ENCODE data around the gene MEI1. TPM values are rescaled to one million over a fixed set of nuclear protein-coding genes. Genes with fewer than 3 reads are reported as not detected.

MEI1 gene
- total and polyA plus RNA-seq, 9 of the 15 experiments (the other 6 are each of a cell fraction or from before 2014, with no cell fraction given), result 0.08 to 0.68 (median 0.18) TPM; not detected in 2

DNA sequence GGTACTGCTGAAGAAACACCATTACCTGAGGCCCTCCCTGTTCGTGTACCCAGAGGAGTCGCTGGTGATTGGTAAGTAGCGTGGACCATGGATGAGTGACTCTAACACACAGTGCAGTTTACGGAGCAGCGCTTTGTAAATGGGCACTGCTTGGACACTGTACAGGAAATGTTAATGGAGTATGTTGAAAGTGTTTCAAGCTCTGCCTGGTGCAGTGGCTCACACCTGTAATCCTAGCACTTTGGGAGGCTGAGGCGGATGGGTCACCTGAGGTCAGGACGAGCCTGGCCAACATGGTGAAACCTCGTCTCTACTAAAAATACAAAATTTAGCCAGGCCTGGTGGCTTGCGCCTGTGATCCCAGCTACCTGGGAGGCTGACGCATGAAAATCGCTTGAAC is 48.5 kb upstream of the MEI1 start:
- Histone ChIP-seq H3K4me2 (ENCODE audit: insufficient read depth, low read length) (no peak overlapping the region), H3K9ac (ENCODE audit: insufficient read depth in 1 of 2, low read depth in 2 of 2, low read length in 2 of 2) (no peak overlapping the region), H3K9me3 (replicated peaks; ENCODE audit: control insufficient read depth, insufficient read depth, low read depth, low read length) (no peaks in the 10 kb centered on the region), H3K4me1 (replicated peaks in 1 of 2; ENCODE audit: control insufficient read depth in 2 of 2, insufficient read depth in 2 of 2, low read length in 2 of 2) (no peaks in the 10 kb centered on the region), H3K27ac (ENCODE audit: extremely low read depth, low read depth, low read length) (no peak overlapping the region), H4K20me1 (replicated peaks; ENCODE audit: control insufficient read depth, insufficient read depth, low read length) (no peaks in the 10 kb centered on the region), H3K27me3 (ENCODE audit: control insufficient read depth in 2 of 2, insufficient read depth in 2 of 2, low read length in 2 of 2) (no peaks in the 10 kb centered on the region), H3K36me3 (ENCODE audit: control insufficient read depth, insufficient read depth, low read length) (peaks cover 82% of the 10 kb centered on the region), H2AFZ (ENCODE audit: low read depth, low read length) (no peak overlapping the region), H3K4me3 (no peak overlapping the region), H3K79me2 (ENCODE audit: control insufficient read depth, insufficient read depth, low read length) (peaks cover 3% of the 10 kb centered on the region; the same call in 2 of the 3 replicates), H3K9me1 (ENCODE audit: control insufficient read depth, insufficient read depth, low read length) (no peaks in the 10 kb centered on the region)
- intact Hi-C loops (cut with micrococcal nuclease) (no loop called here), in situ Hi-C loops (cut with MboI) (no loop called here)
- ATAC-seq (no peak), DNase-seq (ENCODE audit: extremely low read depth in 1 of 4, low spot score in 3 of 4) (no peak), FAIRE-seq (no peak)
- ChIA-PET POLR2A (interaction anchor here (0.8 to 1.0 kb wide), 2 partner anchors 10 to 16 kb away, joined by 4 to 6 read pairs; no protein-coding TSS in a partner anchor), CTCF (ENCODE audit: low intra/inter-chr PET ratio) (no interaction called here)
- BruUV-seq (replicated peaks), result no TSS peak
- TF ChIP-seq CXXC5 (CRISPR knock-in tag; IDR thresholded peaks at IDR 0.05) (no peak), TBP (optimal IDR thresholded peaks at IDR 0.05; ENCODE audit: low read depth, low read length) (no peak), RBM22 (IDR thresholded peaks at IDR 0.05; ENCODE audit: low read depth, low read length, poor library complexity, severe bottlenecking) (no peak), MTA3 (IDR thresholded peaks at IDR 0.05; ENCODE audit: borderline replicate concordance) (no peak), MYC (IDR thresholded peaks at IDR 0.05; ENCODE audit: low read depth, low read length) (no peak), MYC (CRISPR knock-in tag; IDR thresholded peaks at IDR 0.05; ENCODE audit: borderline replicate concordance, low read depth) (no peak)
- WGBS (ENCODE audit: insufficient coverage, low coverage, missing lambda C conversion rate), result 95% methylated on average over 11 of the region's 11 CpGs

DNA sequence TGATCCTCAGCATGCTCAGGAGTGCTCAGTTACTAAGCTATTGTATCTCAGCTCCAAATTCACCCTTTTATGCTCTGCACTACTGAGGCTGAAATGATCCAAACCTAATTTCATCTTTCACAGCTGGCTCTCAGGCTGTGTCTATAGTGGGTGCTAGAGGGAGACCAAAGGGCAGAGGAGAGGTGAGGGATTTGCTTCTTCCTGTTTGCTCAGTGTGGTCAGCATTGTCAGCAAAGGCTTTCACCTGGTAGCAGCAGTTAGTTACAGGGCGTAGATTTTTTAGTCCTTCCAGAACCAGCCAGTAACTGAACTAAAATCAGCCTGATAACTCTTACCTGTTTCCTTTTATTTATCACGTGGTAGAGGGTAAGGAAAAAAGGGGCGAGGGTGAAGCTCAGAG is 45.0 kb upstream of the MEI1 start:
- DNase-seq (ENCODE audit: extremely low read depth in 1 of 4, low spot score in 3 of 4) (no peak), ATAC-seq (no peak), FAIRE-seq (no peak)
- Histone ChIP-seq H3K9me3 (replicated peaks; ENCODE audit: control insufficient read depth, insufficient read depth, low read depth, low read length) (no peaks in the 10 kb centered on the region), H3K9ac (ENCODE audit: insufficient read depth in 1 of 2, low read depth in 2 of 2, low read length in 2 of 2) (no peak overlapping the region), H3K4me3 (no peak overlapping the region), H3K79me2 (ENCODE audit: control insufficient read depth, insufficient read depth, low read length) (no peaks in the 10 kb centered on the region), H3K36me3 (ENCODE audit: control insufficient read depth, insufficient read depth, low read length) (peaks cover 83% of the 10 kb centered on the region), H3K4me2 (ENCODE audit: insufficient read depth, low read length) (no peak overlapping the region), H3K27ac (ENCODE audit: extremely low read depth, low read depth, low read length) (no peak overlapping the region), H3K27me3 (ENCODE audit: control insufficient read depth in 2 of 2, insufficient read depth in 2 of 2, low read length in 2 of 2) (no peaks in the 10 kb centered on the region), H3K4me1 (replicated peaks in 1 of 2; ENCODE audit: control insufficient read depth in 2 of 2, insufficient read depth in 2 of 2, low read length in 2 of 2) (no peaks in the 10 kb centered on the region), H4K20me1 (replicated peaks; ENCODE audit: control insufficient read depth, insufficient read depth, low read length) (no peaks in the 10 kb centered on the region), H3K9me1 (ENCODE audit: control insufficient read depth, insufficient read depth, low read length) (no peaks in the 10 kb centered on the region), H2AFZ (ENCODE audit: low read depth, low read length) (no peak overlapping the region)
- in situ Hi-C loops (cut with MboI), result no loop called here
- ChIA-PET CTCF (ENCODE audit: low intra/inter-chr PET ratio) (no interaction called here), POLR2A (interaction anchor here (0.7 to 1.3 kb wide), 3 partner anchors 9 to 17 kb away, joined by 3 to 4 read pairs (median 4); no protein-coding TSS in a partner anchor)
- 100% methylated on average over 2 of the region's 3 CpGs for WGBS (ENCODE audit: insufficient coverage, low coverage, missing lambda C conversion rate)
- intact Hi-C loops (cut with micrococcal nuclease), result no loop called here
- BruUV-seq (replicated peaks), result no TSS peak
- TF ChIP-seq, protein P1, sequence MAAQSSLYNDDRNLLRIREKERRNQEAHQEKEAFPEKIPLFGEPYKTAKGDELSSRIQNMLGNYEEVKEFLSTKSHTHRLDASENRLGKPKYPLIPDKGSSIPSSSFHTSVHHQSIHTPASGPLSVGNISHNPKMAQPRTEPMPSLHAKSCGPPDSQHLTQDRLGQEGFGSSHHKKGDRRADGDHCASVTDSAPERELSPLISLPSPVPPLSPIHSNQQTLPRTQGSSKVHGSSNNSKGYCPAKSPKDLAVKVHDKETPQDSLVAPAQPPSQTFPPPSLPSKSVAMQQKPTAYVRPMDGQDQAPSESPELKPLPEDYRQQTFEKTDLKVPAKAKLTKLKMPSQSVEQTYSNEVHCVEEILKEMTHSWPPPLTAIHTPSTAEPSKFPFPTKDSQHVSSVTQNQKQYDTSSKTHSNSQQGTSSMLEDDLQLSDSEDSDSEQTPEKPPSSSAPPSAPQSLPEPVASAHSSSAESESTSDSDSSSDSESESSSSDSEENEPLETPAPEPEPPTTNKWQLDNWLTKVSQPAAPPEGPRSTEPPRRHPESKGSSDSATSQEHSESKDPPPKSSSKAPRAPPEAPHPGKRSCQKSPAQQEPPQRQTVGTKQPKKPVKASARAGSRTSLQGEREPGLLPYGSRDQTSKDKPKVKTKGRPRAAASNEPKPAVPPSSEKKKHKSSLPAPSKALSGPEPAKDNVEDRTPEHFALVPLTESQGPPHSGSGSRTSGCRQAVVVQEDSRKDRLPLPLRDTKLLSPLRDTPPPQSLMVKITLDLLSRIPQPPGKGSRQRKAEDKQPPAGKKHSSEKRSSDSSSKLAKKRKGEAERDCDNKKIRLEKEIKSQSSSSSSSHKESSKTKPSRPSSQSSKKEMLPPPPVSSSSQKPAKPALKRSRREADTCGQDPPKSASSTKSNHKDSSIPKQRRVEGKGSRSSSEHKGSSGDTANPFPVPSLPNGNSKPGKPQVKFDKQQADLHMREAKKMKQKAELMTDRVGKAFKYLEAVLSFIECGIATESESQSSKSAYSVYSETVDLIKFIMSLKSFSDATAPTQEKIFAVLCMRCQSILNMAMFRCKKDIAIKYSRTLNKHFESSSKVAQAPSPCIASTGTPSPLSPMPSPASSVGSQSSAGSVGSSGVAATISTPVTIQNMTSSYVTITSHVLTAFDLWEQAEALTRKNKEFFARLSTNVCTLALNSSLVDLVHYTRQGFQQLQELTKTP (IDR thresholded peaks at IDR 0.05; ENCODE audit: low read depth in 1 of 2, partially characterized antibody in 2 of 2), result no peak
- TF ChIP-seq ZNF239 (CRISPR knock-in tag; IDR thresholded peaks at IDR 0.05) (no peak), ZNF668 (CRISPR knock-in tag; IDR thresholded peaks at IDR 0.05) (no peak), GTF2F1 (IDR thresholded peaks at IDR 0.05; ENCODE audit: low read depth, low read length) (no peak), SREBF1 (IDR thresholded peaks at IDR 0.05; ENCODE audit: borderline replicate concordance, low read depth, low read length) (no peak), MIER1 (IDR thresholded peaks at IDR 0.05; ENCODE audit: low read depth) (no peak)

Measured in K562 (cell line).